GM12872 (cell line): ENCODE results near the gene USP11.

ENCODE experiments used
- CTCF ChIP-seq: IDR thresholded peaks from 3 replicates; pipeline ENCODE4 v1.5.1; 2011; ENCODE audit warnings: low read depth, mild to moderate bottlenecking, low read length, moderate library complexity; ENCODE audit not compliant: insufficient read depth

USP11 gene

GRCh38 chrX:47227334-47227583 lies 5.5 kb upstream of the USP11 start:
- TF ChIP-seq CTCF: no peak

GRCh38 chrX:47228550-47229270 lies 4.1 kb upstream of the USP11 start:
- TF ChIP-seq CTCF: no peak

- TF ChIP-seq CTCF: no peak
Measured at GRCh38 chrX:47229427-47229826, 3.4 kb upstream of the USP11 start.

GRCh38 chrX:47230136-47230868 lies 2.5 kb upstream of the USP11 start:
- no peak for TF ChIP-seq CTCF

- no peak for TF ChIP-seq CTCF
Measured at GRCh38 chrX:47231167-47231566, 1.6 kb upstream of the USP11 start.

- no peak for TF ChIP-seq CTCF
Measured at GRCh38 chrX:47232197-47232802, 509 bp upstream of the USP11 start.

- TF ChIP-seq CTCF: no peak
Measured at GRCh38 chrX:47233333-47234113, 714 bp downstream of the USP11 start.
